GDM1 (cell line): ENCODE data around the gene DPYSL5.
"Not testable (repeated sequence)": the region's sequence is repeated elsewhere in the genome, so short reads cannot be mapped to it uniquely, and the experiment has no call there.

Source experiments
- DNase-seq: peaks from one replicate; lab custom pipeline; 2025; lab: John Stamatoyannopoulos, UW

DPYSL5 gene

GRCh38 chr2:26875065-26875634 is 27.2 kb downstream of the DPYSL5 start:
- no peak for DNase-seq

- no peak for DNase-seq
Measured at GRCh38 chr2:26875808-26876207, 27.9 kb downstream of the DPYSL5 start.

- no peak for DNase-seq
Measured at GRCh38 chr2:26876260-26876659, 28.3 kb downstream of the DPYSL5 start.

- DNase-seq = no peak
Measured at GRCh38 chr2:26877276-26877675, 29.3 kb downstream of the DPYSL5 start.

- no peak for DNase-seq
Measured at GRCh38 chr2:26880161-26880560, 32.2 kb downstream of the DPYSL5 start.

DNA sequence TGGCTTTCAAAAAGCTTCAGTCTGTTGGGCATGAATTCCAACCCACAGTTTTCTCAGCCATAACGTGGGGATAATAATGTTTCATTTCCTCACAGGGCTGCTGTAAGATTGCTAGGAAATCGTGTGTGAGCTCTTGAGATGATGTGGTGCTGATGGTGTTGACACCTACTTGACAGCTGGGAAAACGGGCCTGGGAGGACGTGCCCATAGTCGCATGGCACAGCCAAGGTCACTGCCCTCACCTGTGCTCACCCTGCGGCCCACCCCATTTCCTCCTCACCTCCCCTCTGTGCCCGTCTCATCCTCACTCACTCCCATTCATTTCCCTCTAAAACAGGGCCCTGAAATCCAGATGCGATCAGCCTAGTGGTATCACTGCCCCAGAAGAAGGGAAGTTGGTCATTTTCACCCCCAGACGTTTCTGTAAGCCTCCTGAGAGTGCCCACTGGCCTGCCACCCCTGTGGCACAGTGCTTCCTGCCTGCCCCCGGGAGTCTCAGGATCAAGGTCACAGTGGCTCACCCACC is 33.0 kb downstream of the DPYSL5 start:
- no peak for DNase-seq

DNA sequence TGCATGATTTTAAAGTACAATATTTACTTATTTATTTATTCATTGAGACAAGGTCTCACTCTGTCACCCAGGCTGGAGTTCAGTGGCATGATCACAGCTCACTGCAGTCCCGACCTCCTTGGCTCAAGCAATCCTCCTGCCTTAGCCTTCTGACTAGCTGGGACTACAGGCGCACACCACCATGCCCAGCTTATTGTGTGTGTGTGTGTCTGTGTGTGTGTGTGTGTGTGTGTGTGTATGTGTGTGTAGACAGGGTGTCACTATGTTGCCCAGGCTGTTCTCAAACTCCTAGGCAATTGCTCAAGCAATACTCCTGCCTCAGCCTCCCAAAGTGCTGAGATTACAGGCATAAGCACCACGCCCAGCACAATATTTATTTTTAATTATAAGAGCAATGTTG is 34.3 kb downstream of the DPYSL5 start:
- not testable (repeated sequence) for DNase-seq

DNA sequence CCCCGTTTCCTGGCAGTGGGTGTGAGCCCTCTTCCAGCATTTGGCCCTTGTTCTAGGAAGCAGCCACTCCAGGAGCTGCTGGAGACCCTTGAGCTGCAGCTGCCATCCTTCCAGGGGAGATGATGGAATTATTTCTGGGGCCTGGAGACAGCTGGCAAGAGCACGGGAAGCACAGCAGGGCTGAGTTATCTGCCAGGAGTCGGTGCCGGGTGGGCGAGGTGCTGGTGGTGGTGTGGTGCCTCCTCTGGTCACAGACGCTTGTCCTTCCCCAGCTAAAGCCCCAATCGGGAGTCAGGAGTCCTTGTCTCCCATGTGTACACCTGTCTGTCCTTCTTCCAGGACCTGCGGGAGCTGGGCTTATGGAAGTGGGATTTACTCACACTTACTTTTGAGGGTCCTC is 36.0 kb downstream of the DPYSL5 start:
- no peak for DNase-seq

DNA sequence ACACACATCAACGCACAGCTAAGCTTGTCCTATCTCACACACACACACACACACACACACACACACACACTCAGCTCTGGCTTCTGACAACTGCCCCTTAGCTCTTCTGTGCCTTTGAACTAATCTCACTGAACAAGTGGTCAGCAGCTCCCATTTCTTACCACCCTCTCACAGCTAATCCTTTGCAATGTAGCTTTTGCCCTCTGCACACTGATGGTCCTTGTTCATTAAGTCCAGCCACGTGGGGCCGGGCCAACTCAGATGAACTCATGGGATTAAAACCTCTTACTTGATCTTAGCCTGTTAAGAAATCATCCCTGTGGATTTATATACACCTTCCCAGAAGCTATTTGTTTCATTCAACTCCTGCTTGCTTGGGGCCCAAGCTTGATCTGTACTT is 36.6 kb downstream of the DPYSL5 start:
- no peak for DNase-seq

DNA sequence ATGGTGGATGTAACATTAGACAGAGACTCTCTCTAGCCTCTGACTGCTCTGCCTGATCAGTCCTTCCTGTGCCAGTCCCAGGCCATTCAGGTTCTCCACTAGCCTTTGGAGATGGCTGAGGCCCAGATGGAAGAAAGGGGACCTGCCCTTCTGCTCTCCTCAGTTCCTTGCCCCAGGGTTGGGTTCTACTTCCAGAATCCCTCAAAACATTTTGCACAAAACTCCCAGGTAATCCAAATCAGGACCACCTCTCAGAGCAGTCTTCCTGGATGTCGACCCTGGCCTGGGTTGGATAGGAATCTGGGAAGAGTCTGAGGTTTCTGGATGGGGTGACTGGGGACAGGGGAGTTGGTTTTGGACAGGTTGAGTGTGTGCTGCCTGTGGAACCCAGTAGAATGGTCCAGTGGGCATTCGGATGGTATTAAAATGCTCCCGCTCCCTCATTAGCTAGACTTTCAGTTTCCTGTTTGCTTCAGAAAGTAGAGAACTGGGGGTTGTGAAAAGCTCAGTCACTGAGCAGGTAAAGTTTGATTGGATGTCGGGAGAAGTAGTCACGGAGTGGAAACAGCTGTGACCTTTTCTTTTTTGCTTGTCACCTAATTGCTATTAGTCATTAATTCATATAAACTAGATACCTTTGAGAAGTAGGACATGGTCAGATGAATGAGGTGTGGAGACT is 37.9 kb downstream of the DPYSL5 start:
- DNase-seq = no peak

- DNase-seq = no peak
Measured at GRCh38 chr2:26886736-26887135, 38.8 kb downstream of the DPYSL5 start.

GRCh38 chr2:26887151-26887550 is 39.2 kb downstream of the DPYSL5 start:
- DNase-seq = peak; percentile 80

GRCh38 chr2:26889796-26890195 is 41.9 kb downstream of the DPYSL5 start:
- DNase-seq = no peak

GRCh38 chr2:26890341-26891000 is 42.5 kb downstream of the DPYSL5 start:
- DNase-seq = no peak

- no peak for DNase-seq
Measured at GRCh38 chr2:26892133-26892532, 44.2 kb downstream of the DPYSL5 start.

GRCh38 chr2:26892922-26893524 is 45.1 kb downstream of the DPYSL5 start:
- DNase-seq = no peak

- no peak for DNase-seq
Measured at GRCh38 chr2:26894136-26894535, 46.2 kb downstream of the DPYSL5 start.

DNA sequence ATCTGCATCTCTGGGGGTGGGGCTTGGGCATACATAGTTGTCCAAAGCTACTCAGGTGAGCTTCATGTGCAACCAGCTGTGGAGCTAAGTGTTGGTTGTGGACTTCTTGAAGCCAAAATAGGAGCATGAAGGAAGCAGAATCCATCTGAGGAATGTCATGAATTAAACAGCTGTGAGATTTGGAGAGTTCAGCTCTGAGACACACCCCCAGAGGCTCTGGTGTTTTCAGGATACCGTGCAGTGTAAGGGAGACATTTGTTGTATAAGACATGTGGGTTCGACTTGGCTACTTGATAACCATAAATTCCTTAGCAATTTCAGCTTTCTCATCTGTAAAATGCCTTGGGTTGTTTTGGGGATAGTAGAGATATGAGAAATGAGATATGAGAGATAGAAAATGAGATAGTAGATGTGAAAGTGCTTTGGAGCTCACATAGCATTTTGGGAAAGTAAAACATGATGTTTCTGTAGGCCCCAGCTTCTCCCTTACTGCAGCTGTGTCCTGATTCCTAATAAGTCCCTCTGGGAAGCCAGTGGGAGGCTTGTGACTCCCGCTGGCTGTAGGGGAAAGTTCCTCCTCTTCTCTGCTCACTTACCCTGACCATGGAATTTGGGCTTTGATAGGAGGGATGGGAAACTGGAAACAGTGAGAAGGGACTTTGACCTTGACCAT is 50.0 kb downstream of the DPYSL5 start:
- DNase-seq = no peak

DNA sequence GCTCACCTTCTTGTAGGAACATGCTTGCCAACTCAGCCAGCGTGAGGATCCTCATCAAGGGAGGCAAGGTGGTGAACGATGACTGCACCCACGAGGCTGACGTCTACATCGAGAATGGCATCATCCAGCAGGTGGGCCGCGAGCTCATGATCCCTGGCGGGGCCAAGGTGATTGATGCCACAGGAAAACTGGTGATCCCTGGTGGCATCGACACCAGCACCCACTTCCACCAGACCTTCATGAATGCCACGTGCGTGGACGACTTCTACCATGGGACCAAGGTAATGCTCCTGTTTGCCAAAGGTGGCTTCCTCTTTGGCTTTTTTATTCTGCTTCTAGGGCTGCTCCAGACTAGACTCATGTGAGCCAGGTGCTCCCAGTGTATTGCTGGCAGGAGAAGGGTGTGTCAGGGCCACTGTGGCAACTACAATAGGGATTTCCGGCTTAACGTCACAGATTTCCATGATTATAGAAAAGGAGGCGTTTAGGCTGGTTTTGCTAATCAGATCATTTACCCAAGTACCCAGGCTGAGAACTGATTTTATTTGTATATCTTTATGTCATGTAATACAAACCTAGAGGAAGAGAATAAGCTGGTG is 50.6 kb downstream of the DPYSL5 start:
- DNase-seq = no peak

- DNase-seq = no peak
Measured at GRCh38 chr2:26899500-26900164, 51.7 kb downstream of the DPYSL5 start.

- no peak for DNase-seq
Measured at GRCh38 chr2:26900831-26901321, 52.9 kb downstream of the DPYSL5 start.
